OCI-LY1 (cell line): ENCODE measurements around the gene KLRD1.
"Not testable (repeated sequence)": the region's sequence is repeated elsewhere in the genome, so short reads cannot be mapped to it uniquely, and the experiment has no call there.

ENCODE experiments used
- H2AFZ ChIP-seq: fragments of 200-600 bp; sonication (generic), shearing (Covaris generic); 2 replicates; pipeline ENCODE4 v1.6.0; 2014; ENCODE audit warnings: antibody characterized with exemption, mild to moderate bottlenecking, low read length
- H3F3A ChIP-seq: fragments of 200-600 bp; sonication (generic), shearing (Covaris generic); 2 replicates; pipeline ENCODE4 v1.6.0; 2014; ENCODE audit warnings: mild to moderate bottlenecking, antibody characterized with exemption, low read length, moderate library complexity; ENCODE audit not compliant: insufficient read depth
- H3K27ac ChIP-seq: fragments of 200-600 bp; sonication (generic); 2 replicates; pipeline ENCODE4 v1.5.1; 2014; ENCODE audit warnings: low read length, mixed run types, mild to moderate bottlenecking, low read depth; ENCODE audit not compliant: poor library complexity, severe bottlenecking
- H3K27me3 ChIP-seq: fragments of 200-600 bp; sonication (generic); 2 replicates; pipeline ENCODE4 v1.6.0; 2014; ENCODE audit warnings: antibody characterized with exemption, mild to moderate bottlenecking, low read length, moderate library complexity; ENCODE audit not compliant: insufficient read depth
- H3K36me3 ChIP-seq: fragments of 200-600 bp; sonication (generic); 2 replicates; pipeline ENCODE4 v1.6.1; 2014; ENCODE audit warnings: mild to moderate bottlenecking, antibody characterized with exemption, low read length, moderate library complexity, mixed read lengths; ENCODE audit not compliant: insufficient read depth
- H3K4me1 ChIP-seq: fragments of 200-600 bp; sonication (generic); 2 replicates; pipeline ENCODE4 v1.5.1; 2014; ENCODE audit warnings: mild to moderate bottlenecking, low read length, moderate library complexity; ENCODE audit not compliant: insufficient read depth, severe bottlenecking
- H3K4me2 ChIP-seq: fragments of 200-600 bp; sonication (generic), shearing (Covaris generic); 2 replicates; pipeline ENCODE4 v1.6.1; 2014; ENCODE audit warnings: low read length
- H3K4me3 ChIP-seq: fragments of 200-600 bp; sonication (generic); 2 replicates; pipeline ENCODE4 v1.5.1; 2014; ENCODE audit warnings: low read length, low read depth, mild to moderate bottlenecking, mixed read lengths; ENCODE audit not compliant: poor library complexity, severe bottlenecking
- H3K79me2 ChIP-seq: fragments of 200-600 bp; shearing (Covaris generic); 2 replicates; pipeline ENCODE4 v1.6.1; 2016; ENCODE audit warnings: mixed run types, low read length, mixed read lengths; ENCODE audit not compliant: insufficient read depth
- H3K9ac ChIP-seq: fragments of 200-600 bp; sonication (generic), shearing (Covaris generic); 2 replicates; pipeline ENCODE4 v1.6.1; 2014; ENCODE audit warnings: mild to moderate bottlenecking, low read length, mixed read lengths
- H3K9me2 ChIP-seq: fragments of 200-600 bp; sonication (generic), shearing (Covaris generic); 2 replicates; pipeline ENCODE4 v1.6.1; 2014; ENCODE audit warnings: low read depth, mild to moderate bottlenecking, low read length, mixed read lengths
- H3K9me3 ChIP-seq: fragments of 200-600 bp; shearing (Covaris generic); 2 replicates; pipeline ENCODE4 v1.6.1; 2014; ENCODE audit warnings: low read length, mixed read lengths
- H4K20me1 ChIP-seq: fragments of 200-600 bp; sonication (generic), shearing (Covaris generic); 2 replicates; pipeline ENCODE4 v1.6.0; 2016; ENCODE audit warnings: mild to moderate bottlenecking, low read length; ENCODE audit not compliant: insufficient read depth
- EZH2 ChIP-seq: fragments of 200-600 bp; sonication (generic), shearing (Covaris generic); IDR thresholded peaks from 2 replicates; pipeline ENCODE4 v1.8.0; 2017; ENCODE audit warnings: borderline replicate concordance, mixed run types, mild to moderate bottlenecking, antibody characterized with exemption, low read length, moderate library complexity, mixed read lengths
- TF ChIP-seq, protein P1 (sequence below): fragments of 200-600 bp; sonication (generic), shearing (Covaris generic); IDR thresholded peaks from 2 replicates; pipeline ENCODE4 v1.5.1; 2017; ENCODE audit warnings: mild to moderate bottlenecking, antibody characterized with exemption, low read length, moderate library complexity, mixed read lengths

KLRD1 gene

DNA sequence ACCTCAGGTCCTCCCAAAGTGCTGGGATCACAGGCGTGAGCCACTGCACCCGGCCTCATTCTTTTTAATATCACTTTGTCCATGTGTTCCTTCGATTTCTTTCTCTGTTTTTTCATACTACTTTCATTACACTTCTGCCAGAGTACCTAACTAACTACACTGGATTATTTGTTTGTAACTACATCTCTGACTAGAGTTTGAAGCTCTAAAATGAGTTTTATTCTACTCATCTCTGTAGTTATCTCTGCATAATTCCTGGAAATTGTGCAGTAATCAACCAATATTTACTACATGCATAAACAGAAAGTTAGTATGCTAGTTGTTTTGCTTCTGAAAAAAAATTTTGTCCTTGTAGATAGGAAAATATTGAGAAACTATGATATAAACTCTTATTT, 67.0 kb downstream of the KLRD1 start:
- Histone ChIP-seq H3K27ac (no peak overlapping the region), H3F3A (no peaks in the 10 kb centered on the region), H3K4me2 (no peak overlapping the region), H3K36me3 (peaks cover 99% of the 10 kb centered on the region), H3K27me3 (no peaks in the 10 kb centered on the region), H3K4me1 (no peaks in the 10 kb centered on the region), H3K79me2 (peaks cover 13% of the 10 kb centered on the region; the same call in 1 of the 2 replicates), H4K20me1 (no peaks in the 10 kb centered on the region), H3K9me2 (no peaks in the 10 kb centered on the region), H3K9me3 (no peaks in the 10 kb centered on the region), H3K9ac (no peak overlapping the region), H2AFZ (no peak overlapping the region), H3K4me3 (no peak overlapping the region)
- no peak for TF ChIP-seq EZH2
- TF ChIP-seq, protein P1, sequence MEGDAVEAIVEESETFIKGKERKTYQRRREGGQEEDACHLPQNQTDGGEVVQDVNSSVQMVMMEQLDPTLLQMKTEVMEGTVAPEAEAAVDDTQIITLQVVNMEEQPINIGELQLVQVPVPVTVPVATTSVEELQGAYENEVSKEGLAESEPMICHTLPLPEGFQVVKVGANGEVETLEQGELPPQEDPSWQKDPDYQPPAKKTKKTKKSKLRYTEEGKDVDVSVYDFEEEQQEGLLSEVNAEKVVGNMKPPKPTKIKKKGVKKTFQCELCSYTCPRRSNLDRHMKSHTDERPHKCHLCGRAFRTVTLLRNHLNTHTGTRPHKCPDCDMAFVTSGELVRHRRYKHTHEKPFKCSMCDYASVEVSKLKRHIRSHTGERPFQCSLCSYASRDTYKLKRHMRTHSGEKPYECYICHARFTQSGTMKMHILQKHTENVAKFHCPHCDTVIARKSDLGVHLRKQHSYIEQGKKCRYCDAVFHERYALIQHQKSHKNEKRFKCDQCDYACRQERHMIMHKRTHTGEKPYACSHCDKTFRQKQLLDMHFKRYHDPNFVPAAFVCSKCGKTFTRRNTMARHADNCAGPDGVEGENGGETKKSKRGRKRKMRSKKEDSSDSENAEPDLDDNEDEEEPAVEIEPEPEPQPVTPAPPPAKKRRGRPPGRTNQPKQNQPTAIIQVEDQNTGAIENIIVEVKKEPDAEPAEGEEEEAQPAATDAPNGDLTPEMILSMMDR, result no peak

DNA sequence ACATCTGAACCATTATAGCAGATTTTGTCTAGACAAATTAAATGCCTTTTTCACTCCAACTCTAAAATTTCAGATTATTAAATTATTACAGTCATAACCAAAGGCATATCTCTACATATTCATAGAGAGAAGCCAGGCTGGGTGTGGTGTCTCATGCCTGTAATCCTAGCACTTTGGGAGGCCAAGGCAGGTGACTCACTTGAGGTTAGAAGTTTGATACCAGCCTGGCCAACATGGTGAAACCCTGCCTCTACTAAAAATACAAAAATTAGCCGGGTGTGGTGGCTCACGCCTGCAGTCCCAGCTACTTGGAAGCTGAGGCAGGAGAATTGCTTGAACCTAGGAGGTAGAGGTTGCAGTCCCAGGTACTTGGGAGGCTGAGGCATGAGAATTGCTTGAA, 71.1 kb downstream of the KLRD1 start:
- H2AFZ ChIP-seq, H3K9me2 ChIP-seq, H3K9me3 ChIP-seq, H3F3A ChIP-seq, H3K4me3 ChIP-seq, H3K4me1 ChIP-seq, H3K27ac ChIP-seq, H3K4me2 ChIP-seq, H3K9ac ChIP-seq, H4K20me1 ChIP-seq, H3K27me3 ChIP-seq: not testable (repeated sequence)
- H3K36me3 ChIP-seq, result peaks cover 100% of the 10 kb centered on the region
- H3K79me2 ChIP-seq, result peaks cover 49% of the 10 kb centered on the region
